HG02885 (cell line): ENCODE measurements around the gene S100A4.
"Not testable (repeated sequence)": the region's sequence is repeated elsewhere in the genome, so short reads cannot be mapped to it uniquely, and the experiment has no call there.

Experiments used
- ATAC-seq: cut with Tn5 transposase; IDR thresholded peaks from one replicate; pipeline ENCODE4 v1.9.1; 2021; ENCODE audit warnings: mild to moderate bottlenecking; ENCODE audit not compliant: unreplicated experiment, poor library complexity

The S100A4 gene

DNA sequence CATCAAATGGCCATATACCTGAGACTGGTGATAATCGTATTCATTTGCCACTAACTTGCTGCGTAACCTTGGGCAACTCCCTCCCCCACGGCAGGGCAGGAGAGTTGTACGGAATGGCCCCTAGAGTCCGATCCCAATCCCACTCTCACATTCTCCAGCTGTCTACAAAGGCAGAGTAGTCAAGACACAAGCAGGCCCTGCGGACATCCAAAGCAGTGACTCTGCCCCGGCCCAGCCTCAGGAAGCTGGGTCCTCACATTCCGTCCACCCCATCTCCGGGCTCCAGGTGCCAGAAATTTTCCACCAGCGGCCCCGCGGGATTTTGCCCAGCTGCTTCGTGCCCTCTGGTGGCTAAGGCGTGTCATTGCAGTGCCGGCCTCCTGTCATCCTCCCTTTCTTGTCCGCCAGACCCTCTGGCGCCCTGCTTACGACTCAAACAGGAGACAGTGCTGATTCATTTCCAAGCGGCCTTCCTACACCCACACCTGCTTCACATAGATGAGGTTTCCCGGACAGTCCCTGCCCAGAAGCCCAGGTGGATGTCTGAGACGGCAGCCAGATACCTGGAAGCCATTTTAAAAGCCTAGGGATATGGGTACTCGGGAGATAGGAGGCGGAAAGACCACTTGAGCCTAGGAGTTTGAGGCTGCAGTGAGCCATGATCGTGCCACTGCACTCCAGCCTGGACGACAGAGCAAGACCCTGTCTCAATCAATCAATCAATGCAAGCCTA is 22.9 kb upstream of the S100A4 start:
- no peak for ATAC-seq

DNA sequence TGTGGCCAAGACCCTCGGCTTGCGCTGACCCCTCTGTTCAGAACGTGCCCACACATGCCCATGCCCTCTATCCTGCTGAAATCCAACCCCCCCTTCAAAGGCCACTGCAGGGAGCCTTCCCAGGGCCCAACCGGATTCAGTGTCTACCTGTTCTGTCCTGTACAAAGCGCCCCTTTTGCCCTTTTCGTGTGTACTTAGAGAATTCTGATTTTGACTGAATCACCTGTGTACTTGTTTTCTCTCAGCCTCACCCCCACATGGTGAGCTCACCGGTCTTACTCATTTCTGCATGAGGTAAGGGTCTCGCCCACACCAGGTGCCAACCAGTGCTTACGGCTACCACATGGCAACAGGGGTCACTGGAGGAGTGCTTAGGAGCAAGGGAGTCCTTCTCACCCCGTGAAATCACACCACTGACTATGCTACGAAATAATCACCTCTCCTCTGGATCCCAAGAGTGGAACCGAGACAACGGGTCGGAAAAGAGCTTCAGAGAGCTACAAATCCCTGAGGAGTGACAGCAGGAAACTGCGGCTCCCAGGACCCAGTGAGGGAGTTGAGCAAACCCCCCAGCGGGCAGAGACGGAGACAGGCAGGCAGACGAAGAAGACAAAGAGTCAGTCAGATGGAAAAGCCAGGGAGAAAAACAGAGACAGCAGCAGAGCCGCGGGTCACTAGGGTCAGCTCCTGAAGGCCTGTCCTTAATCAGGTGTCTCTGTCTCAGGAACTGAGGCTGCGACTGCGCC is 22.2 kb upstream of the S100A4 start:
- no peak for ATAC-seq

DNA sequence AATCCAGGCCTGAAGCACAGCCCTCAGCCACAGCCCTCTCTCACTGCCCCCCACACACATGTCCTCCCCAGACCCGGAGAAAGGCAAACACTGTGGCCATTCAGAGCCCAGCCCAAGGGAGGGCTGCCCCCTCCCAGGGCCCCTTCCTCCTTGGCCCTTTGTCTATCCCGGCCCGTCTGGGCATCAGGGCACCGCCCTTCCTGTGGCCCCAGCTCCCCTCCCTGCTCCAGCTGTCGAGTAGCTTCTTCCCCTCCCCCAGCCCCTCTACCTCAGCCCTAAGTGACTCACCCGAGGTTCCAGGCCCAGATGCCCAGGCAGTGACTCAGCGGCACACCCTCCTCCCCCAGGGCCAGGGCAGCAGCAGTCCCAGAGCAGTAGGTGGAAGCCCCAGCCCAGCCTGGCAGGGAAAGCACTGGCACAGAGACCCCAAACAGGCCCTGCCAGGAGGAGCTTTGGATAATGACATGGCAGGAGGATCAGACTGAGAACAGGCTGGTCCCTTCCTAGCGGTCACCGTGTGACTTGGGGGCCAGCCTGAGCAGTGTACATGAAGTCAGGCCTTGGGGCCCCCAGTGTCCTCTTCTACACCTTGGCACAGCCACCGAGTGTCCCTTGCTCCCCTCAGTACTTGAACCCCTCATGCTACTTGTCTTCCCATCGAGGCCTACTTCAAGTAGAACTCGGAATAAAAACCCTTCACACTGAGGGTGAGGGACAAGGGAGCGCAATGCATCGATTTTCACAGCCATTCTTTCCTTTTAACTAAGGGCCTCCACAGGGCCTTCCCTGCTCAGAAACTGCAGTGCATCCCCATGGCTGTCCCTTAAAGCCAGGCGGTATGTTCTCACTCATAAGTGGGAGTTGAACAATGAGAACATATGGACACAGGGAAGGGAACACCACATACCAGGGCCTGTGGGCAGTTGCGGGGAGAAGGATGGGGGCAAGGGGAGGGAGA is 21.1 kb upstream of the S100A4 start:
- ATAC-seq = no peak

DNA sequence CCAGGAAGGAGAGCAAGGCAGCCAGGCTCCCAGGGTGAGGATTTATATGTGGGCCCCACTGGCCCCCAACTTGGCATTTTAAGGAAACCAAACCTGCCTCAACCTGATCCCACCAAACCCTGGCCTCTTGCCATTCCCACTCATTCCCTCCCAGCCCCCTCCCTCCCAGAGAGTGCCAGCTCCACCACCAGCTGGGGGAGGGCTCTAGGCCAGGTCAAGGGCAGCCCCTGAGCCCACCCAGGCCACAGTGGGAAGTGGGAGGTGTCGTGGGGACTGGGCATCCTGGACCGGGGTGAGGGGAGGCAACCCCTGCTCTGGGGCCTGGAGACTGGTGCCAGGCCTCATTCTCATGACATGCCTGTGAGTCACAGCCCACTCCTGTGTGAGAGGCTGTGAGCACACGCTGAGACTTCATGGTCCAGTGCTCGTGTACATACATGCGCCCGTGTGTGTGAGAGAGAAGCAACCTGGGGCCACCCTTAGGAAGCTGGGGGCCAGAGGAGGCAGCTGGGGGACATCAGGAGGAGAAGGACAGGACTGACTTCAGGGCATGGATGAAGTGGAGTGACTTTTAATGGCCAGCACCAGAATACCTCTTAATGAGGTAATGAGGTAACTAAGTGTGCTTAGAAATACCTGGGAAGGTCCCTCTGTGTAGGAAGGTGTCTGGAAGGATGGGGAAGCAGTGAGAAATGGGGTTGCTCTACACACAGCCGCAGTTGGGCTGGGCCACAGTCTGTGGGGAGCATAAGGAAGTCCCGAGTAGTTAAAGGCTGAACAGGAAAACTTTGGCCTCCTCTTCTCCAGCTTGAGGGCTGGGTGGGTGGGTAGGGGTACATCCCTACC is 20.1 kb upstream of the S100A4 start, which contains the start of gene S100A2:
Gene S100A2 (minus strand): TSS at position 316 of the 846 bp plus-strand sequence. CDS start 1,967 bp downstream, outside the sequence.
- no peak for ATAC-seq

DNA sequence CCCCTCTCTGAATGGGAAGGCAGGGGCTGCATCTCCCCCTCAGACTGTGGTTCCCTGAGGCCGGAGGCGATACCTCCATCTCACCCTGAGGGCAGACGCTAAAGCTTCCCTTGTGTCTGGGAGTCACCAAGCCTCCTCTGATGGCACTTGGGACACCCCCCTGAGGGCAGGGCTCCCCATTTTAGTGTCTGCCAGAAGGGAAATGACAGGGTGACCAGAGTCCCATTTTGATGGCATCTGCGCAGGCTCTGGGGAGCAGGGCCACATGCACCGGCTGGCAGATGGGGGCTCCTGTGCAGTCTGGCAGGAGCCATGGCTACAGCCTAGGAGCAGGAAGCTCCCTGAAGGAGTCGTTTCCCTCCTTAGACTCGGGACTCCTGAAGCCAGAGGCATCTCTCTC is 18.4 kb upstream of the S100A4 start:
- ATAC-seq = no peak

DNA sequence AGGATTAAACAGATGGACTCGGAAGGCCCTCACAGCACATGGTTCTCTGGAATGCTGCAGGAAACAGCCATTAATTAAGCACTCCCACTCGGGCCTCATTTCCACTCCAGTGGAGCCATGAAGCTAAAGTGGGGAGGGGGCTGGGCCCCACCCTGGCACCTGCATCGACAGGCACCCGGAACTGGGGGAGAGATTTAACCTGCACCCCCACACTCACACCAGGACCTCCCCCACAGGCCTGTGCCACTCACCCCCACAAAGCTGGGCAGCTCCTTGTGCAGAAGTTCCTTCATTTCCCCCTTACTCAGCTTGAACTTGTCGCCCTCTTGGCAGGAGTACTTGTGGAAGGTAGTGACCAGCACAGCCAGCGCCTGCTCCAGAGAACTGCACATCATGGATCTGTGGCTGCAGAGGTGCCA is 17.9 kb upstream of the S100A4 start:
- ATAC-seq = no peak

DNA sequence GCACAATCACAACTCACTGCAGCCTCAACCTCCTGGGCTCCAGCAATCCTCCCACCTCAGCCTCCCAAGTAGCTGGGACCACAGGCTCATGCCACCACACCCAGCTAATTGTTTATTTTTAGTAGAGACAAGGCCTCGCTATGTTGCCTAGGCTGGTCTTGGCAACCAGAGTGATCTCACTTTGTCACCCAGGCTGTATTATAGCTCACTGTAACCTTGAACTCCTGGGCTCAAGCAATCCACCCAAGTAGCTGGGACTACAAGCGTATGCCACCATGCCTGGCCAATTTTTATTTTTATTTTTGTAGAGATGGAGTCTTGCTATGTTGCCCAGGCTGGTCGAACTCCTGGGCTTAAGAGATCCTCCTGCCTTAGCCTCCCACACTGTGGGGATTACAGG is 16.4 kb upstream of the S100A4 start:
- ATAC-seq = not testable (repeated sequence)

DNA sequence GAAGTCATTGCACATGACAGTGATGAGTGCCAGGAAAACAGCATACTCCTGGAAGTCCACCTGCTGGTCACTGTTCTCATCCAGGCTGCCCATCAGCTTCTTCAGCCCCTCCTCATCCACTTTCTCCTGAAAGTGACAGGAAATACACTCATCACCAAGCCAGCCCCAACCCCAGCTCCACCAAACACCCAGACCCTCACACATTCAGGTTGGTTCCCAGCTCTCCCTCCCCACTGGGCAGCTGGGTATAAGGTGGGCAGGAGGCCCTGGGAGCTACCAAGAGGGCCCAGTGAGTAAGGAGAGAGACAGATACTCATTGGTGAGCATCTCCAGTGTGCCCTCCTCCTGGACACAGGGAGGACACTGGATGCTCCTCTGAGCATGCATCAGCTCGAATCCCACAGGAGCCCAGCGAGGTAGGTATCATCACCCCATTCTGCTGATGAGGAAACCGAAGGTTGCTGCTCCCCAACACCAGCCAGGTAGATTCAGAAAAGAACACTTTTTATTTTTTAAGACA is 15.9 kb upstream of the S100A4 start:
- ATAC-seq = no peak

DNA sequence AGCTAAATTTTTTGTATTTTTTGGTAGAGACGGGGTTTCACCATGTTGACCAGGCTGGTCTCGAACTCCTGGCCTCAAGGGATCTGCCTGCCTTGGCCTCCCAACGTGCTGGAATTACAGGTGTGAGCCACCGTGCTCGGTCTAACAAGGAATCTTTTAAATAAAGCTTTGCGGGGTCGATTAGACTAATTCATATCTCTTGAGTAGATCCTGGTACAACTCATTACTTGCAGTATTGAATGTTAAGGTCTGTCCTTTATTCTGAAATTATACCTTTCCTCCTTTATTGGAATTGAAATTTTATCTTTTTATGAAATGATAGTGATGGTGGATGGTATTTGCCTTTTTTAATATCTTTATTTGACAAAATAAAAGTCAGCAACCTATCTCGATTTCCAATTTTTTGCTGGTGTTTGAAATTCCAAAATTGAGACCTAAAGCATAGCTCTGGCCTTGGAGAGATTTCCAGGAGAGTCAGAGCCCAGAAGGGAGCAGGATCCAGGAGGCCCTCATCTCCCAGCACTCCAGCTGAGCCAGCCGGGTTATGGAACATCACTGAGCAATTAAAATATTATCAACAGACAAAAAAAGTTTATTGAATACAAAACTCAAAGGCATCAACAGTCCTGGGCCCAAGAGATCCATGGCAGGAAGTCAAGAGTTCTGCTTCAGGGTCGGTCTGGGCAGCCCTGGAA is 15.3 kb upstream of the S100A4 start:
- ATAC-seq = no peak

DNA sequence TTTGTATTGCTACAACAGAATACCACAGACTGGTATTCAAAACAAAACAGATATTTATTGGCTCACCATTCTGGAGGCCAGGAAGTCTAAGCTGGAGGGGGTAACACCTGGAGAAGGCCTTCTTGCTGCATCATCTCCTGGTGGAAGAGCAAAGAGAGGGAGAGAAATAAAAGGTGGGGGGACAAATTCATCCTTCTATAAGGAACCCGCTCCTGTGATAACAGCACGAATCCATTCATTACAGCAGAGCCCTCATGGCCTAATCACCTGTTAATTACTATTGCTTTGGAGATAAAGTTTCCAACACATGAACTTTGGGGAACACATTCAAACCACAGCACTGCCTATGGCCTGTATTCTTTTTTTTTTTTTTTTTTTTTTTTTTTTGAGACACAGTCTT is 14.6 kb upstream of the S100A4 start:
- no peak for ATAC-seq

DNA sequence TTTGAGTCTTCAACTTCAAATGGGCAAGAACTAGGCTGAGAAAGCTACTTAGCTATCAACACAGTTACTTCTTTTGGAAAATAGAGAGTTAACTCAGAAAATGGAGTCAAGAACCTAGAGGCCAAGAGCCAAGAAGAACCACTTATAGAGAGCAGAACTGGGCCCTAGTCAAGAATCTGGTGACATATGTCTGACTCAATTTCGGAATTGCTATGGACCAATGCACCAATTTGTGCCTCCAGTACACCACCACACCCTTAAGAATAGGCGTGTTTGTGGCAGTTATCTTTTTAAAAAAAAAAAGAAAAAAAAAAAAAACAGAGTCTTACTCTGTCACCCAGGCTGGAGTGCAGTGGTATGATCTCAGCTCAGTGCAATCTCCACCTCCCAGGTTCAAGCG is 12.3 kb upstream of the S100A4 start:
- ATAC-seq = no peak

DNA sequence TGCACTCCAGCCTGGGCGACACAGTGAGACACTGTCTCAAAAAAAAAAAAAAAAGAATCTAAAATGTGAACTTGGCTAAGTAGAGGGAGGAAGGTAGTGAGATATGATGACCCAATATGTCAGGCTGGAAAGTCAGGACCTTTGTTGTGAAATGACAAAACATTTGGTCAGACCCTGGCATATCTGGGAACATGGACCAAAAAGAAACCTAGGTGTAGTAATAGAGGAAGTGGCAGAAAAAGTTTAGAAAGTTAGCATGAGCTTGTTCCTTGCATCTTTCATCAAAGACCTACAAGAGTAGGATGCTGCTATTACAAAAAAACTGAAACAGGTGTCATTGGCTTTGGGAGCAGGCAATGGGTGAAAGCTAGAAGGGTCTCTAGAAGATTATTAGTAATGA is 10.7 kb upstream of the S100A4 start:
- no peak for ATAC-seq

DNA sequence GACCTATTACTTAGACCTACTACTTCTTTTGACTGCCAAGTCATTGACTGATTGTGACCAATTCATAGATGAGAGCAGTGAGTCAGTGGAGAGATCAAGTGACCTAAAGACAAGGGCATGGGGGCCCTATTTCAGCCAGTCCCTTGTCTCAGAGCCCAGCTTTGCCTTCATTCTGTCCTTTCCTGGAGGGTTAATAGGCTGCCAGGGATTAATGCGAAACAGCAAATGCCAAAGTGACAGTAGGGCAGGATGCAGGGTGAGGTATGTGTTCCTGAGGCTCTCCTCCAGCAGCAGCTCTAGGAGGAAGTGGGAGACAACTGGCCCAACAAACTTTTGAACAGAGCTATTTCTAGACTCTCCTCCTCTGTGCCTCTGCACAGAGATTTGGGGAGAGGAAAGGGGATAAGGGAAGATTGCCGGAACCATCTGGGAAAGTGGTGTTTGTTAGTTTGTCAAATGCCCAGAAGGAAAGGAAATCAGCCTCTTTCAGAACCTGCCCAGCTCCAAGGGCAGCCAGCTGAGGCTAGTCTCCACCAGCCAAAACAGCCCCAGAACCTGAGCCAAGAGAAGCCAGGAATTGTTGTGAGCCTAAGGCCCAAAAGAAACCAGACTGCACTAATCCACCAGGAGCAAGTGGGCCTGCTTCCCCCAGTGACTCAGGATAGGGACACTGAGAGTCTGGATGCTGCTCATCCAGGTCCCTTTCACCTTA is 8.4 kb upstream of the S100A4 start:
- ATAC-seq = no peak

DNA sequence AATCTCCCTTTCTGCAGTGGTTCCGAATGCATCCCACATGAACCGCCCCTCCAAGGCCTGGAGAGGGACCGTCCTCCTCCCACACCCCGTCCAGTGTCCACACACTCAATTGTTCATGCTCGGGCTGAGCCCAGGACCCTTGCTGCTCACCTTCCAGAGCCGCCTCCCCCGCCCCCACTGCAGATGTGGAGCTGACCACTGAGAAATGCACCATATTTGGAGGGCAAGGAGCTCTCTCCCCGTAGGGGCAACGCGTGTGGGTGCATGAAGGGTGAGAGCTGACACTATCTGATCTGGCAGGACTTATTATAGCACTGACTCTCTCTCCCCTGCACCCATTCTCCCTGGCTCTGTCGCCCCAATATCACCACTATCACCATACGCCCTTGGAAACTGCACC is 7.5 kb upstream of the S100A4 start:
- no peak for ATAC-seq

DNA sequence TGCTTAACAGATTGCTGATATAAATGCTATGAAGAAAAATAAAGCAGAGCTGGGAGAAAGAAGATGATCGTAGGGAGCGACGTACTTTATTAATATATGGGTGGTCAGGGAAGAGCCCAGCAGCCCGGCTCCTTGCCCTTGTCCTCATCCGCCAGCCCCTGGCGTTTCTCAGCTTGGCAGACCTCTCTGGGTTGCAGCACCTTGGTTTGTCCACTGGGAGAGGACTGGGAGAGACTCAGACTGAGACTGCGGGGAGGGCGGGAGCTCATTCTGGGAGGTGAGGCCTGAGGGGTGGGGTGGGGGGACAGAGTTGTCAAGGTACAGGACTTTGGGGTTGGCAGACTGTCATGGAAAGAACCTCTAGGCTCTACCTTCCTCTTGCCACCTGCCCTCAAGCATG is 6.7 kb upstream of the S100A4 start:
- ATAC-seq = no peak

DNA sequence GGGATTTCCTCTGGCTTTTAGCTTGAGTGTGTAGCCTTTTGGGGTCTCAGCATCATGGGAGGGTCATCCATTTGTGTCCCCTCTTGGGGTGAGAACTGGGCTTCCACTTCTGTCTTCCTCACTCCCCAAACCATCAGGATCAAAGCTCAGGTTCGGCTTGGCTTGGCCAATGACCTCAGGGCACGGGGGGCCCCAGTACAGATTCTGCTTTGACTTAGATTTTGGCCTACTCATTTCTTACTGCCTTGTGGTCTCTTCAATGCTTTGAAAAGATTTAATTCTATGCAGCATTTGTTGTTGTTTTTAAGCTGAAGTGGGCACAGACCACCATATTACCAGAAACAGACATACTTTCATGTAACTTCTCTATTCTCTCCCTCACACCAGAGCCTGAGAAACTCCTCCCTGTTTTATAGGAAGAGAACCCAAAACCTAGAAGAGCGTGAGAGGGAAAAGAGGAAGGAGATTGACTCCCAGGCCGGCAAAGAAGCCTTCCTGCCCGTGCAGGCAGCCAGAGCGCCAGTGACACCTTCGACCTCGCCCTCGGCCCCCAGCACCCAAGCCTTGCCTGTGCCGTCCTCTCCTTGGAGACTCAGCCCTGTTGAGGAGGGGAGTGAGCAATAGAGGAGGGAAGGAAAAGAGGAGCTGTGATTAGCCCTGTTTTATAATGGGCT is 5.4 kb upstream of the S100A4 start:
- ATAC-seq = no peak

DNA sequence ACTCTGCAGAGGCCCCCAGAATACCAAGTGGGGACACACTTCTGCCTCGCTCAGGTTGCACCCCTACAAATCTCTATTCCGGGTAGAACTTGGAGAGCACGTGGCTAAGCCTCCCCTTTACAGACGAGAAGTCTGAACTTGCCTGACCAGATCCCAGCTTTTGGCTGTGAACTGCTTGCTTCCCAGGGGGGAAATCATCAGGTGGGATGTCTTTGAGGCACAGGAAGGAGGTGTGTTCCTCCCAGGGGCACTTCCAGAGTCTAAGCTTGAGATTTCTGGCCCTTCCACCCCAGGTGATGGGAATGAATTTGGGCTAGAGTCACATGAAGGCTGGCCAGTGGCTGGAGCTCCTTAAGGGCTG is 4.8 kb upstream of the S100A4 start:
- no peak for ATAC-seq
